B cell (primary cell): ENCODE data around the gene KPNA1.

Source experiments
- CTCF ChIP-seq: fragments of 200-600 bp; IDR thresholded peaks from one replicate; pipeline ENCODE4 v1.8.0; 2022; ENCODE audit warnings: antibody characterized with exemption, mild to moderate bottlenecking
- EZH2 ChIP-seq: IDR thresholded peaks from 2 replicates; pipeline ENCODE4 v1.6.1; 2012; ENCODE audit warnings: borderline replicate concordance, low read depth, mild to moderate bottlenecking, moderate library complexity, low read length; ENCODE audit not compliant: insufficient read depth, poor library complexity, severe bottlenecking

DNA sequence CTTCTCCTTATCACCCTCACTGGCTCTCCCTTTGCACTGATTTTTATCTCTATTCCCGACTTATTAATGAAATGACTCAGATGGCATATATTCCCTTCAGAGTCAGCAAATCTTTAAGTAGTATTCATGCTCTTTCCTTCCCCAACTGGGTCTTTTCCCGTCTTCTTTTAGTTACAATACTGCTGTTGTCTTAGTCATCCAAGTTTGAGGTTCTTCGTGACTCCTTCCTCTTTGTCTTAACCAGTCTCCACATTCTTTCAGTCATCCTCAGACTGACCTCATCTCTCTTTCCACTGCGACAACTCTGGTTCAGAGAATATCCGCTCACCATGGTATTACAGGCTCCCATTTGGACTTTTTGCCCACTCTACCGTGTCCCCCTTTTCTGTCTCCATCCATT, 111.2 kb downstream of the KPNA1 start:
- TF ChIP-seq CTCF (no peak), EZH2 (no peak)
